Hepatocyte (in vitro differentiated cells): ENCODE results near the gene FAM136A. TPM values are rescaled to one million over a fixed set of nuclear protein-coding genes. Genes with fewer than 3 reads are reported as not detected.

Source experiments
- DNase-seq: peaks from one replicate; pipeline ENCODE4 v3.0.0-alpha.2; 2016; ENCODE audit warnings: low spot score
- H2AFZ ChIP-seq: fragments of 200-600 bp; sonication (generic); 2 replicates; pipeline ENCODE4 v1.6.0; 2016; ENCODE audit warnings: antibody characterized with exemption, mild to moderate bottlenecking
- H3K27ac ChIP-seq: fragments of 200-600 bp; sonication (generic); 2 replicates; pipeline ENCODE4 v1.5.1; 2016; ENCODE audit warnings: mild to moderate bottlenecking
- H3K27me3 ChIP-seq: fragments of 200-600 bp; sonication (generic); 2 replicates; pipeline ENCODE4 v1.6.1; 2016
- H3K36me3 ChIP-seq: fragments of 200-600 bp; sonication (generic); replicated peaks from 2 replicates; pipeline ENCODE4 v1.5.1; 2016; ENCODE audit warnings: low read depth; ENCODE audit not compliant: insufficient read depth
- H3K4me1 ChIP-seq: fragments of 200-600 bp; sonication (generic); 2 replicates; pipeline ENCODE4 v1.5.1; 2016; ENCODE audit warnings: mild to moderate bottlenecking, moderate library complexity; ENCODE audit not compliant: insufficient read depth
- H3K4me2 ChIP-seq: fragments of 200-600 bp; sonication (generic); 2 replicates; pipeline ENCODE4 v1.6.0; 2016
- H3K4me3 ChIP-seq: fragments of 200-600 bp; sonication (generic); 2 replicates; pipeline ENCODE4 v1.5.1; 2016; ENCODE audit warnings: mild to moderate bottlenecking
- H3K79me2 ChIP-seq: fragments of 200-600 bp; sonication (generic); 2 replicates; pipeline ENCODE4 v1.6.0; 2017; ENCODE audit warnings: mild to moderate bottlenecking
- H3K9me2 ChIP-seq: fragments of 200-600 bp; sonication (generic); replicated peaks from 2 replicates; pipeline ENCODE4 v1.6.0; 2017; ENCODE audit warnings: mild to moderate bottlenecking; ENCODE audit not compliant: insufficient read depth
- H3K9me3 ChIP-seq: fragments of 200-600 bp; sonication (generic); 2 replicates; pipeline ENCODE4 v1.5.1; 2016; ENCODE audit warnings: low read depth, mild to moderate bottlenecking
- H4K20me1 ChIP-seq: fragments of 200-600 bp; sonication (generic); 2 replicates; pipeline ENCODE4 v1.6.0; 2016; ENCODE audit warnings: mild to moderate bottlenecking; ENCODE audit not compliant: insufficient read depth, poor library complexity, severe bottlenecking
- EZH2 ChIP-seq: fragments of 200-600 bp; sonication (generic); IDR thresholded peaks from 2 replicates; pipeline ENCODE4 v1.6.1; 2016; ENCODE audit warnings: antibody characterized with exemption, mild to moderate bottlenecking, borderline replicate concordance
- EZH2phosphoT487 ChIP-seq: fragments of 200-600 bp; sonication (generic); IDR thresholded peaks from one replicate; pipeline ENCODE4 v1.6.1; 2018; ENCODE audit warnings: antibody characterized with exemption, mild to moderate bottlenecking, low read depth, moderate library complexity; ENCODE audit not compliant: unreplicated experiment, severe bottlenecking
- whole genome bisulfite sequencing: methylation state at CpG from one replicate; pipeline ENCODE4 v1.1.6; 2016; ENCODE audit warnings: low lambda C conversion rate; ENCODE audit errors: missing lambda C conversion rate; 5-methylcytosine and 5-hydroxymethylcytosine counted together
- polyA plus RNA-seq: library from polyadenylated mRNA; unstranded; fragments of >200 nt; fragmentation: Nextera tagmentation; extraction: Ambion mirVana; gene quantifications from 2 replicates; pipeline ENCODE4 v1.2.1, GENCODE V29; 2016
- total RNA-seq: library from RNA; depleted of rRNA; stranded (reverse); fragments of >200 nt; gene quantifications from 2 replicates; pipeline ENCODE4 v1.2.3, GENCODE V29; 2014
- TF ChIP-seq, protein P1 (sequence below): fragments of 200-600 bp; sonication (generic); IDR thresholded peaks from 2 replicates; pipeline ENCODE4 v1.5.1; 2016; ENCODE audit warnings: antibody characterized with exemption, mild to moderate bottlenecking; ENCODE audit not compliant: poor library complexity

Gene FAM136A
- total and polyA plus RNA-seq, 2 experiments from 2014 or later = 56.1 to 63.6 TPM

DNA sequence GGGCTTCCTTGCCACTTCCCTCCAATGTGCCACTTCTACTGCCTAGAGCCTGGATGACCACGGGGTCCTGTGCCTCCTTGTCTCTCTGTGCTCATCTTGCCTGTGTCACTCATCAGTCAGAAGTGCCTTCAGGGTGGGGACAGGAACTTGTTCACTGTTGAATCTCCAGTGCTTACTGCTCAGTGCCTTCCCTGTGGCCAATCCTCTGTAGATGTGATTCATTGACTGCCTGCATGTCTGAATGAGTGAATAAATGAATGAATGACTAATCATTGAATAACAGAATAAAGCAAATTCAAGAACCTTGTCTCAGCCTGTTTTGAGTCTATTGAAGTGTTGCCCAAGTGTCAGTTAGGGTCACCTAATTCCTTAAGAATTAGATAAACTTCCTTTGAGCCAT, 42.3 kb upstream of the FAM136A start:
- Histone ChIP-seq H3K27me3 (peaks cover 29% of the 10 kb centered on the region), H3K27ac (no peak overlapping the region), H3K9me3 (no peaks in the 10 kb centered on the region), H4K20me1 (no peaks in the 10 kb centered on the region), H3K4me2 (no peak overlapping the region), H3K36me3 (no peaks in the 10 kb centered on the region), H3K4me3 (no peak overlapping the region), H2AFZ (no peak overlapping the region), H3K4me1 (no peaks in the 10 kb centered on the region), H3K9me2 (no peaks in the 10 kb centered on the region), H3K79me2 (no peaks in the 10 kb centered on the region)
- TF ChIP-seq, protein P1, sequence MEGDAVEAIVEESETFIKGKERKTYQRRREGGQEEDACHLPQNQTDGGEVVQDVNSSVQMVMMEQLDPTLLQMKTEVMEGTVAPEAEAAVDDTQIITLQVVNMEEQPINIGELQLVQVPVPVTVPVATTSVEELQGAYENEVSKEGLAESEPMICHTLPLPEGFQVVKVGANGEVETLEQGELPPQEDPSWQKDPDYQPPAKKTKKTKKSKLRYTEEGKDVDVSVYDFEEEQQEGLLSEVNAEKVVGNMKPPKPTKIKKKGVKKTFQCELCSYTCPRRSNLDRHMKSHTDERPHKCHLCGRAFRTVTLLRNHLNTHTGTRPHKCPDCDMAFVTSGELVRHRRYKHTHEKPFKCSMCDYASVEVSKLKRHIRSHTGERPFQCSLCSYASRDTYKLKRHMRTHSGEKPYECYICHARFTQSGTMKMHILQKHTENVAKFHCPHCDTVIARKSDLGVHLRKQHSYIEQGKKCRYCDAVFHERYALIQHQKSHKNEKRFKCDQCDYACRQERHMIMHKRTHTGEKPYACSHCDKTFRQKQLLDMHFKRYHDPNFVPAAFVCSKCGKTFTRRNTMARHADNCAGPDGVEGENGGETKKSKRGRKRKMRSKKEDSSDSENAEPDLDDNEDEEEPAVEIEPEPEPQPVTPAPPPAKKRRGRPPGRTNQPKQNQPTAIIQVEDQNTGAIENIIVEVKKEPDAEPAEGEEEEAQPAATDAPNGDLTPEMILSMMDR = no peak
- no peak for TF ChIP-seq EZH2phosphoT487
- TF ChIP-seq EZH2 = no peak
- 71% methylated on average over 1 of the region's 1 CpG for WGBS
- no peak for DNase-seq

DNA sequence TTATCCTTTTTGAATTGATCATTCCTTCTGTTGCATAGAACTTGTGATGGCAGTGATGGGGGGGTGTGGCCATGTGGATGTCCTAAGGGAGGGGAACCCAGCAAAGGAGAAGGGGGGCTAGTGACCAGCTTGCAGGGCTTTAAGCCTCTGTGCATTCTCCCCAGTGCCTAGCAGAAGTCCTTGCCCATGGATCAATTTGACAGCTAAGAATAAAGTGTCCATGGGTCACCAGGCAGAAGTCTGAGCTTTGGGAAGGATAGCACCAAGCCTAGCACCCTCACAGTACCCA, 39.6 kb upstream of the FAM136A start:
- no peak overlapping the region for H2AFZ ChIP-seq
- H4K20me1 ChIP-seq = no peaks in the 10 kb centered on the region
- H3K4me2 ChIP-seq = no peak overlapping the region
- no peaks in the 10 kb centered on the region for H3K9me3 ChIP-seq
- H3K4me1 ChIP-seq = no peaks in the 10 kb centered on the region
- no peak overlapping the region for H3K4me3 ChIP-seq
- H3K36me3 ChIP-seq = no peaks in the 10 kb centered on the region
- H3K27ac ChIP-seq = no peak overlapping the region
- TF ChIP-seq, protein P1 = no peak
- no peak for TF ChIP-seq EZH2
- TF ChIP-seq EZH2phosphoT487 = no peak
- peaks cover 14% of the 10 kb centered on the region for H3K27me3 ChIP-seq
- H3K9me2 ChIP-seq = no peaks in the 10 kb centered on the region
- H3K79me2 ChIP-seq = no peaks in the 10 kb centered on the region
- DNase-seq = no peak

DNA sequence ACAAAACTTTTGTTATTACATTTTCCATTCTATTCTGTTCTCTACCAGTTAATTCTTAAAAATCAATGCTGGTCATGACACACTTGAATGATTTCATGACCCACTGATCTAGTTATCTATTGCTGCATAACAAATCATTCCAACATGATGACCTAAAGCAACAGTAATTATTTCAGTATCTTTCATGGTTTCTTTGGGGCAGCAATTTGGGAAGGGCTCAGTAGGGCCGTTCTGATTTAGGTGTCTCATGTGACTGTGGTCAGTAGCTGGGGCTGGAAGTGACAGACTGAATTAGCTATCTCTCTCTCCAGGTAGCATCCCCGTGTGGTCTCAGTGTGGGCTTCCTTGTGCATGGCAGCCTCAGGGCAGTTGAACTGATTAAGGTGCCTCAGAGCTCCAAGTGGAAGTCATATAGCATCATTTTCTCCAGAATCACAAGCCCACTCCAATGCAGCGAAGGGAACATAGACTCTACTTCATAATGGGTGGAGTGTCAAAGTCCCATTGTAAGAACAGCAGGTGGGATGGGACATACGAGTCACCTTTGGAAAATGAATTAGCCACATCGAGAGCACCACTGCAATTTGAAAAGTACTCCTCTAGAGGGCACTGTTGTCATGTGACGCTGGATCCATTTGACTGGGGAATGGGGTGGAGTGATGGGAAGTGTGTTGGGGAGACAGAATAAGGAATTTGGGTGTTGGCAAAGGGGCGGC, 39.1 kb upstream of the FAM136A start:
- Histone ChIP-seq H3K27me3 (peaks cover 14% of the 10 kb centered on the region), H3K79me2 (no peaks in the 10 kb centered on the region), H3K4me2 (no peak overlapping the region), H3K4me1 (no peaks in the 10 kb centered on the region), H4K20me1 (no peaks in the 10 kb centered on the region), H2AFZ (no peak overlapping the region), H3K27ac (no peak overlapping the region), H3K4me3 (no peak overlapping the region), H3K9me2 (no peaks in the 10 kb centered on the region), H3K9me3 (no peaks in the 10 kb centered on the region), H3K36me3 (no peaks in the 10 kb centered on the region)
- TF ChIP-seq, protein P1 = peak; percentile 88
- TF ChIP-seq EZH2phosphoT487 (no peak), EZH2 (no peak)
- peak; percentile 71 for DNase-seq
- WGBS = 9% methylated on average over 7 of the region's 7 CpGs

DNA sequence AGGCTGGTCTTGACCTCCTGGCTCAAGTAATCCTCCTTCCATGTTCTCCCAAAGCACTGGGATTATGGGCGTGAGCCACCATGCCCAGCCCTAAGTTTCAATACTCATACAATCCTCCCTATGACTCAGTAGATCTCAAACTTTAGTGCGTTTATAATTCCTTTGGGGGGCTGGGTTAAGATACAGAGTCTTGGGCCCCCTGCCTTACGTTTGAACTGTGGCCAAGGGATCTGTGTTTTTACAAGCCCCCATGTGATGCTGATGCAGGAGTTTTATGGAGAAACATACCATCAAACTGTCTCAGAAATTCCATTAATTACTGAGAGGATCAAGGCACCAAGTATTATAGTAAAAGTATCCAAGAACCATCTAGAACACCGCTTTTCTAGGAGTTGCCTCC, 38.2 kb upstream of the FAM136A start:
- Histone ChIP-seq H2AFZ (no peak overlapping the region), H3K27ac (no peak overlapping the region), H3K36me3 (no peaks in the 10 kb centered on the region), H3K4me1 (no peaks in the 10 kb centered on the region), H3K4me2 (no peak overlapping the region), H3K27me3 (peaks cover 14% of the 10 kb centered on the region), H3K79me2 (no peaks in the 10 kb centered on the region), H4K20me1 (no peaks in the 10 kb centered on the region), H3K4me3 (no peak overlapping the region), H3K9me2 (no peaks in the 10 kb centered on the region), H3K9me3 (no peaks in the 10 kb centered on the region)
- no peak for DNase-seq
- TF ChIP-seq EZH2 (no peak), EZH2phosphoT487 (no peak)
- TF ChIP-seq, protein P1 = no peak
- WGBS = 57% methylated on average over 4 of the region's 4 CpGs
